ENCODE data around the gene EGF. TPM values are rescaled to one million over a fixed set of nuclear protein-coding genes. Genes with fewer than 3 reads are reported as not detected.
"Not testable (repeated sequence)": the region's sequence is repeated elsewhere in the genome, so short reads cannot be mapped to it uniquely, and the experiment has no call there.

EGF gene
- not detected in 2 replicates for total RNA-seq

DNA sequence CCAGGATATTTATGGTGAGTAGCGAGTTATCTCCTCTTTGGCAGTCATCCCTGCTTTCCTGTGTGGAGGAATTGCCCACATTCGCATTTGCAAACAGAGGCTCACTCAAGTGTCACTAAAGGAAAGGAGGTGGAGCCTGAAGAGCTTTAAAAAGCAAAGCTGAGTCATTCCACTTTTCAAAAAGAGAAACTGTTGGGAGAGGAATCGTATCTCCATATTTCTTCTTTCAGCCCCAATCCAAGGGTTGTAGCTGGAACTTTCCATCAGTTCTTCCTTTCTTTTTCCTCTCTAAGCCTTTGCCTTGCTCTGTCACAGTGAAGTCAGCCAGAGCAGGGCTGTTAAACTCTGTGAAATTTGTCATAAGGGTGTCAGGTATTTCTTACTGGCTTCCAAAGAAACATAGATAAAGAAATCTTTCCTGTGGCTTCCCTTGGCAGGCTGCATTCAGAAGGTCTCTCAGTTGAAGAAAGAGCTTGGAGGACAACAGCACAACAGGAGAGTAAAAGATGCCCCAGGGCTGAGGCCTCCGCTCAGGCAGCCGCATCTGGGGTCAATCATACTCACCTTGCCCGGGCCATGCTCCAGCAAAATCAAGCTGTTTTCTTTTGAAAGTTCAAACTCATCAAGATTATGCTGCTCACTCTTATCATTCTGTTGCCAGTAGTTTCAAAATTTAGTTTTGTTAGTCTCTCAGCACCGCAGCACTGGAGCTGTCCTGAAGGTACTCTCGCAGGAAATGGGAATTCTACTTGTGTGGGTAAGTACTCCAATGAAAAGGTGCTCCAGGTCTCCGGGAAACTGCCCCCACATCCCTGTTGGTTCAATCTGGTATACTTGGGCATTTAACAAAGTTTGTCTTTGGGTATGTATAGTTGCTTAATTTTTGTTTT lies at the start of gene EGF:
Gene EGF, plus strand, starts transcription at position 178 of the 890 bp plus-strand sequence. Its CDS starts 453 bp downstream, at position 631.
- no peaks in the 10 kb centered on the region for H3K4me1 Mint-ChIP-seq
- H3K9me3 Mint-ChIP-seq = no peaks in the 10 kb centered on the region
- intact Hi-C loops (cut with micrococcal nuclease) = no loop called here
- no peak within 1 kb of the TSS for H3K27ac Mint-ChIP-seq
- no peaks in the 10 kb centered on the region for H3K36me3 Mint-ChIP-seq (ENCODE audit: low read depth)
- H3K27me3 Mint-ChIP-seq = peaks cover 20% of the 10 kb centered on the region
- DNase-seq = no peak
- H3K4me3 Mint-ChIP-seq = no peak within 1 kb of the TSS

- intact Hi-C loops (cut with micrococcal nuclease) = no loop called here
- Mint-ChIP-seq H3K27ac (no peak overlapping the region), H3K4me3 (no peak overlapping the region)
Measured at GRCh38 chr4:109864134-109864533, 48.5 kb upstream of the EGF start.

DNA sequence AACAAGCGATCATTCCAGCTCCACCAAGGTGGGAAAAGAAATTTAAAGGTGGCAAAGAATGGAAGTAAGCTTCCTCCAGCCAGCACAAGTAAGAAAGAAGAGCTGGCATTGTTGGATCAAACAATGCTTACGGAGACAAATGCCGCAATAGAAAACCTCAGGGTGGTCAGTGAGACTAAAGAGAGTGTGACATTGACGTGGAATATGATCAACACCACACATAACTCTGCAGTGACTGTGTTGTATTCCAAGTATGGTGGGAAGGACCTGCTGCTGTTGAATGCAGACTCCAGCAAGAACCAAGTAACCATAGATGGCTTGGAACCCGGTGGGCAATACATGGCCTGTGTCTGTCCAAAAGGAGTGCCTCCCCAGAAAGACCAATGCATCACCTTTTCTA lies 42.6 kb upstream of the EGF start:
- Mint-ChIP-seq H3K9me3 (no peaks in the 10 kb centered on the region), H3K36me3 (ENCODE audit: low read depth) (no peaks in the 10 kb centered on the region), H3K27me3 (no peaks in the 10 kb centered on the region), H3K4me1 (no peaks in the 10 kb centered on the region), H3K4me3 (no peak overlapping the region), H3K27ac (no peak overlapping the region)
- intact Hi-C loops (cut with micrococcal nuclease) = no loop called here
- DNase-seq = no peak

More at GRCh38 chr4:109864134-109864533, 48.5 kb upstream of the EGF start:
- no peaks in the 10 kb centered on the region for H3K27me3 Mint-ChIP-seq
- H3K36me3 Mint-ChIP-seq (ENCODE audit: low read depth) = no peaks in the 10 kb centered on the region
- no peak for DNase-seq
- peaks cover 4% of the 10 kb centered on the region for H3K9me3 Mint-ChIP-seq
- H3K4me1 Mint-ChIP-seq = no peaks in the 10 kb centered on the region

GRCh38 chr4:109872065-109872464 lies 40.6 kb upstream of the EGF start:
- no peak overlapping the region for H3K4me3 Mint-ChIP-seq
- no peaks in the 10 kb centered on the region for H3K4me1 Mint-ChIP-seq
- no peak for DNase-seq
- intact Hi-C loops (cut with micrococcal nuclease) = no loop called here
- no peaks in the 10 kb centered on the region for H3K27me3 Mint-ChIP-seq
- no peaks in the 10 kb centered on the region for H3K36me3 Mint-ChIP-seq (ENCODE audit: low read depth)
- H3K9me3 Mint-ChIP-seq = no peaks in the 10 kb centered on the region
- no peak overlapping the region for H3K27ac Mint-ChIP-seq

GRCh38 chr4:109872950-109873656 lies 39.6 kb upstream of the EGF start:
- Mint-ChIP-seq H3K27me3 (no peaks in the 10 kb centered on the region), H3K9me3 (no peaks in the 10 kb centered on the region), H3K4me1 (no peaks in the 10 kb centered on the region), H3K27ac (no peak overlapping the region), H3K4me3 (no peak overlapping the region), H3K36me3 (ENCODE audit: low read depth) (no peaks in the 10 kb centered on the region)
- DNase-seq = no peak
- intact Hi-C loops (cut with micrococcal nuclease) = no loop called here

DNA sequence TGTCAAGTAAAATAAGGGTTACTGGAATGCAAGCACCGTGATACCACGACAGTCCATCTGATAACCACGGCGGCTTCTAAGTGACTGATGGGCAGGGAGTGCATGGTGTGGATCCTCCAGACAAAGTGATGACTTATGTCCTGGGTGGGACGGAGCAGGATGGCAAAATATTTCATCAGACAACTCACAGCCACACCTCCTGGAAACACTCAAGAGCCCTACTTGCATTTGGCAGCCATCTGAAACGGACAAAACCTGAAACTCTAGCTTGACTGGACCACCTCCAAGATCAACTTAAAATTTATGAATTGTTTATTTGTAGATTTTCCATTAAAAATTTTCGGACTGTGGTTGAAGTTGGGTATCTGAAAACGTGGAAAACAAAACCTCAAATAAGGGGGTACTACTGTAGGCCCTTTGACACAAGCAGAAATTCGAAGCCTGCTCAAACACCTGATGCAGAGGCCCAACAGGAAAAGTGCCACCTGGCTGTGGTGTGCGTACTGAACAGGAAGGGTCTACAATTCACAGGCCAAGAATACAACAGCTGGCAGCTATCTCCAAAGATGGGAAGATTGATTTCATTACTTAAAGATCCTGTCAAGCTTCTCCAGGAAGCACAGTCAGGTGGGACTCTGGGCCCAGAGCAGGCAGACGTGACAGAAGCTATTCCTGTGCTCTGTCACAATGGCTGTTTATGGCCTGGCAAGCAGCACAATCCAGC lies 38.7 kb upstream of the EGF start:
- H3K4me3 Mint-ChIP-seq = no peak overlapping the region
- H3K4me1 Mint-ChIP-seq = no peaks in the 10 kb centered on the region
- H3K36me3 Mint-ChIP-seq (ENCODE audit: low read depth) = no peaks in the 10 kb centered on the region
- intact Hi-C loops (cut with micrococcal nuclease) = no loop called here
- no peak for DNase-seq
- no peaks in the 10 kb centered on the region for H3K27me3 Mint-ChIP-seq
- no peaks in the 10 kb centered on the region for H3K9me3 Mint-ChIP-seq
- H3K27ac Mint-ChIP-seq = no peak overlapping the region

DNA sequence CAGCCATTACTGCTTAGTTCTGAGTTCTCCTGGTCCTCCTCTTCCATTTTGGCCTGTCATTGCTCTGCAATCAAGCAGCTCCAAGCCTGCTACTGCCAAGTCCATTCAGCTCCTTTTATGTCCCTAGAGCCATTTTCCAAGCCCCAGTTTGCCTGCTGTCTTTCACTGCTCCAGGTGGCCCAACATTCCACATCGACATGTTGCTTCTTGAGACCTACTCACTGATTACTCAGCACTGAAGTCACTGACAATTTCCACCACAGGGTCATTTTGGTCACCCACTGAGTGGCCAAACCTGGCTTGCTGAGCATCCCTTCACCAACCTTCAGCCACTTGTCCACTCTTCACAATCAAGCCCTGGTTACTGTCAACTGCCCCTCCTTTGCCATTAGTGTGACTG lies 37.6 kb upstream of the EGF start:
- Mint-ChIP-seq H3K27me3 (no peaks in the 10 kb centered on the region), H3K27ac (no peak overlapping the region), H3K36me3 (ENCODE audit: low read depth) (no peaks in the 10 kb centered on the region), H3K4me1 (no peaks in the 10 kb centered on the region), H3K4me3 (no peak overlapping the region), H3K9me3 (no peaks in the 10 kb centered on the region)
- no peak for DNase-seq
- intact Hi-C loops (cut with micrococcal nuclease) = no loop called here

DNA sequence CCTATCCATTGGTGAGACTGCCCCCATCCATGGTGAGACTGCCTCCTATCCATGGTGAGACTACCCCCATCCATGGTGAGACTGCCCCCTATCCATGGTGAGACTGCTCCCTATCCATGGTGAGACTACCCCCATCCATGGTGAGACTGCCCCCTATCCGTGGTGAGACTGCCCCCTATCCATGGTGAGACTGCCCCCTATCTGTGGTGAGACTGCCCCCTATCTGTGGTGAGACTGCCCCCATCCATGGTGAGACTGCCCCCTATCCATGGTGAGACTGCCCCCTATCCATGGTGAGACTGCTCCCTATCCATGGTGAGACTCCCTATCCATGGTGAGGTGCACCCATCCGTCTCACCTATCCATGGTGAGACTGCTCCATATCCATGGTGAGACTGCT lies 37.1 kb upstream of the EGF start:
- H3K4me1 Mint-ChIP-seq; H3K4me3 Mint-ChIP-seq; intact Hi-C loops (cut with micrococcal nuclease); H3K27ac Mint-ChIP-seq; DNase-seq; H3K27me3 Mint-ChIP-seq; H3K9me3 Mint-ChIP-seq; H3K36me3 Mint-ChIP-seq (ENCODE audit: low read depth): not testable (repeated sequence)

- intact Hi-C loops (cut with micrococcal nuclease) = no loop called here
- H3K27me3 Mint-ChIP-seq = peaks cover 5% of the 10 kb centered on the region
- H3K4me1 Mint-ChIP-seq = no peaks in the 10 kb centered on the region
- no peak for DNase-seq
- no peak overlapping the region for H3K27ac Mint-ChIP-seq
- no peak overlapping the region for H3K4me3 Mint-ChIP-seq
- no peaks in the 10 kb centered on the region for H3K9me3 Mint-ChIP-seq
- H3K36me3 Mint-ChIP-seq (ENCODE audit: low read depth) = no peaks in the 10 kb centered on the region
Measured at GRCh38 chr4:109876634-109877265, 35.9 kb upstream of the EGF start.

- intact Hi-C loops (cut with micrococcal nuclease) = no loop called here
- H3K27me3 Mint-ChIP-seq = peaks cover 8% of the 10 kb centered on the region
Measured at GRCh38 chr4:109877400-109877799, 35.3 kb upstream of the EGF start.

DNA sequence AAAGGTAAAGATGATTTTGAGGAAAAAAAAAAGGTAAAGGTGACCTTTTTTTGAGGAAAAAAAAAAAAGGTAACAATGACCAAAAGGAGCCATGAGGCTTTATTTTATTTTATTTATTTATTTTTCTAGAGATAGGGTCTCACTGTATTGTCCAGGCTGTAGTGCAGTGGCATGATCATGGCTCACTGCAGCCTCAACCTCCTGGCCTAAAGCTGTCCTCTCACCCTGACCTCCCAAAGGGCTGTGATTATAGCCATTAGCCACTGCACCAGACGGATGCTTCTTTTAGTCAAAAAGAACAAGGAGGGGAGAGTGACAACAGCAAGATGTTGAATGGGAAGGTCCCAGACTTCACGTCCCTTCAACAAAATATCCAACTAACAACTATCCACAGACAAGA lies 34.3 kb upstream of the EGF start:
- intact Hi-C loops (cut with micrococcal nuclease) = no loop called here
- H3K9me3 Mint-ChIP-seq = no peaks in the 10 kb centered on the region
- no peak overlapping the region for H3K4me3 Mint-ChIP-seq
- H3K27ac Mint-ChIP-seq = no peak overlapping the region
- H3K36me3 Mint-ChIP-seq (ENCODE audit: low read depth) = no peaks in the 10 kb centered on the region
- DNase-seq = no peak
- peaks cover 8% of the 10 kb centered on the region for H3K27me3 Mint-ChIP-seq
- no peaks in the 10 kb centered on the region for H3K4me1 Mint-ChIP-seq

More at GRCh38 chr4:109877400-109877799, 35.3 kb upstream of the EGF start:
- Mint-ChIP-seq H3K36me3 (ENCODE audit: low read depth) (no peaks in the 10 kb centered on the region), H3K4me3 (no peak overlapping the region), H3K9me3 (no peaks in the 10 kb centered on the region), H3K4me1 (no peaks in the 10 kb centered on the region), H3K27ac (no peak overlapping the region)
- DNase-seq = no peak

GRCh38 chr4:109879081-109879480 lies 33.6 kb upstream of the EGF start:
- Mint-ChIP-seq H3K36me3 (ENCODE audit: low read depth) (no peaks in the 10 kb centered on the region), H3K27me3 (peaks cover 8% of the 10 kb centered on the region), H3K9me3 (no peaks in the 10 kb centered on the region), H3K27ac (no peak overlapping the region), H3K4me1 (no peaks in the 10 kb centered on the region), H3K4me3 (no peak overlapping the region)
- no peak for DNase-seq
- intact Hi-C loops (cut with micrococcal nuclease) = no loop called here

GRCh38 chr4:109879636-109880314 lies 32.9 kb upstream of the EGF start:
- no peak overlapping the region for H3K27ac Mint-ChIP-seq
- intact Hi-C loops (cut with micrococcal nuclease) = no loop called here
- H3K27me3 Mint-ChIP-seq = peaks cover 8% of the 10 kb centered on the region
- no peaks in the 10 kb centered on the region for H3K4me1 Mint-ChIP-seq
- DNase-seq = no peak
- H3K9me3 Mint-ChIP-seq = no peaks in the 10 kb centered on the region
- H3K4me3 Mint-ChIP-seq = no peak overlapping the region
- H3K36me3 Mint-ChIP-seq (ENCODE audit: low read depth) = no peaks in the 10 kb centered on the region
